ENCODE results near the gene STT3B.

STT3B gene

GRCh38 chr3:31532587-31533168 lies at the start of gene STT3B:
STT3B (plus strand) TSS chr3:31532925; CDS start chr3:31532999, 74 bp downstream.
- H3K9me2 ChIP-seq (replicated peaks; ENCODE audit: insufficient read depth, low read length), result no peaks in the 10 kb centered on the region
- peaks cover 16% of the 10 kb centered on the region for H3F3A ChIP-seq (ENCODE audit: insufficient read depth, low read length)
- peaks cover 33% of the 10 kb centered on the region for H4K20me1 ChIP-seq (ENCODE audit: insufficient read depth, low read length)
- H3K4me1 ChIP-seq (ENCODE audit: low read length), result no peaks in the 10 kb centered on the region; the same call in 1 of the 2 replicates
- H3K27me3 ChIP-seq (replicated peaks; ENCODE audit: insufficient read depth, low read length), result no peaks in the 10 kb centered on the region
- peaks cover 47% of the 10 kb centered on the region for H3K79me2 ChIP-seq (ENCODE audit: low read length)
- no peaks in the 10 kb centered on the region; the same call in 1 of the 2 replicates for H3K36me3 ChIP-seq (replicated peaks; ENCODE audit: insufficient read depth, low read length)
- H3K9me3 ChIP-seq (replicated peaks; ENCODE audit: insufficient read depth, low read length), result no peaks in the 10 kb centered on the region
- peak within 1 kb of the TSS; percentile 98 for H3K27ac ChIP-seq (ENCODE audit: low read length)
- peak within 1 kb of the TSS; percentile 85 for H3K4me3 ChIP-seq (ENCODE audit: low read length)
- peak within 1 kb of the TSS; percentile 93 for H3K9ac ChIP-seq (ENCODE audit: low read length)
- TF ChIP-seq EZH2 (optimal IDR thresholded peaks at IDR 0.05; ENCODE audit: low read depth, low read length) (no peak), EZH2phosphoT487 (IDR thresholded peaks at IDR 0.05; ENCODE audit: low read length) (no peak)
- H2AFZ ChIP-seq (ENCODE audit: low read length), result peak within 1 kb of the TSS; percentile 79
- DNase-seq, result peak; percentile 81
- H3K4me2 ChIP-seq (ENCODE audit: low read depth, low read length), result peak within 1 kb of the TSS; percentile 79

GRCh38 chr3:31483776-31484175 lies 48.9 kb upstream of the STT3B start:
- TF ChIP-seq EZH2 (optimal IDR thresholded peaks at IDR 0.05; ENCODE audit: low read depth, low read length), result no peak
- no peak for TF ChIP-seq EZH2phosphoT487 (IDR thresholded peaks at IDR 0.05; ENCODE audit: low read length)
- TF ChIP-seq CTCF (IDR thresholded peaks at IDR 0.05; ENCODE audit: low read length), result no peak
- H3K4me2 ChIP-seq (ENCODE audit: low read depth, low read length), result no peak overlapping the region

GRCh38 chr3:31485196-31485595 lies 47.5 kb upstream of the STT3B start:
- Histone ChIP-seq H3K4me2 (ENCODE audit: low read depth, low read length) (no peak overlapping the region), H2AFZ (ENCODE audit: low read length) (no peak overlapping the region), H3K9me2 (replicated peaks; ENCODE audit: insufficient read depth, low read length) (no peaks in the 10 kb centered on the region), H3K27ac (ENCODE audit: low read length) (no peak overlapping the region), H3K9me3 (replicated peaks; ENCODE audit: insufficient read depth, low read length) (no peaks in the 10 kb centered on the region), H3K36me3 (replicated peaks; ENCODE audit: insufficient read depth, low read length) (no peaks in the 10 kb centered on the region), H3K27me3 (replicated peaks; ENCODE audit: insufficient read depth, low read length) (no peaks in the 10 kb centered on the region), H3K9ac (ENCODE audit: low read length) (no peak overlapping the region), H3K4me1 (ENCODE audit: low read length) (no peaks in the 10 kb centered on the region), H3K79me2 (ENCODE audit: low read length) (no peaks in the 10 kb centered on the region), H4K20me1 (ENCODE audit: insufficient read depth, low read length) (no peaks in the 10 kb centered on the region), H3K4me3 (ENCODE audit: low read length) (no peak overlapping the region), H3F3A (ENCODE audit: insufficient read depth, low read length) (no peaks in the 10 kb centered on the region)
- no peak for DNase-seq
- TF ChIP-seq EZH2phosphoT487 (IDR thresholded peaks at IDR 0.05; ENCODE audit: low read length) (no peak), EZH2 (optimal IDR thresholded peaks at IDR 0.05; ENCODE audit: low read depth, low read length) (no peak), CTCF (IDR thresholded peaks at IDR 0.05; ENCODE audit: low read length) (no peak)

More at GRCh38 chr3:31483776-31484175, 48.9 kb upstream of the STT3B start:
- Histone ChIP-seq H3K9ac (ENCODE audit: low read length) (no peak overlapping the region), H3K4me3 (ENCODE audit: low read length) (no peak overlapping the region), H2AFZ (ENCODE audit: low read length) (no peak overlapping the region), H3K79me2 (ENCODE audit: low read length) (no peaks in the 10 kb centered on the region), H4K20me1 (ENCODE audit: insufficient read depth, low read length) (no peaks in the 10 kb centered on the region), H3F3A (ENCODE audit: insufficient read depth, low read length) (no peaks in the 10 kb centered on the region), H3K4me1 (ENCODE audit: low read length) (no peaks in the 10 kb centered on the region), H3K36me3 (replicated peaks; ENCODE audit: insufficient read depth, low read length) (no peaks in the 10 kb centered on the region), H3K9me3 (replicated peaks; ENCODE audit: insufficient read depth, low read length) (no peaks in the 10 kb centered on the region), H3K27me3 (replicated peaks; ENCODE audit: insufficient read depth, low read length) (no peaks in the 10 kb centered on the region), H3K27ac (ENCODE audit: low read length) (no peak overlapping the region), H3K9me2 (replicated peaks; ENCODE audit: insufficient read depth, low read length) (no peaks in the 10 kb centered on the region)
- no peak for DNase-seq

GRCh38 chr3:31486865-31487533 lies 45.7 kb upstream of the STT3B start:
- Histone ChIP-seq H3K79me2 (ENCODE audit: low read length) (no peaks in the 10 kb centered on the region), H4K20me1 (ENCODE audit: insufficient read depth, low read length) (no peaks in the 10 kb centered on the region)

More at GRCh38 chr3:31486865-31487533, 45.7 kb upstream of the STT3B start:
- Histone ChIP-seq H3K4me1 (ENCODE audit: low read length) (no peaks in the 10 kb centered on the region), H3F3A (ENCODE audit: insufficient read depth, low read length) (no peaks in the 10 kb centered on the region), H3K9me2 (replicated peaks; ENCODE audit: insufficient read depth, low read length) (no peaks in the 10 kb centered on the region), H3K27me3 (replicated peaks; ENCODE audit: insufficient read depth, low read length) (no peaks in the 10 kb centered on the region), H3K27ac (ENCODE audit: low read length) (no peak overlapping the region), H2AFZ (ENCODE audit: low read length) (no peak overlapping the region), H3K36me3 (replicated peaks; ENCODE audit: insufficient read depth, low read length) (no peaks in the 10 kb centered on the region), H3K9me3 (replicated peaks; ENCODE audit: insufficient read depth, low read length) (no peaks in the 10 kb centered on the region), H3K4me3 (ENCODE audit: low read length) (no peak overlapping the region), H3K9ac (ENCODE audit: low read length) (no peak overlapping the region), H3K4me2 (ENCODE audit: low read depth, low read length) (no peak overlapping the region)
- TF ChIP-seq CTCF (IDR thresholded peaks at IDR 0.05; ENCODE audit: low read length) (no peak), EZH2phosphoT487 (IDR thresholded peaks at IDR 0.05; ENCODE audit: low read length) (no peak), EZH2 (optimal IDR thresholded peaks at IDR 0.05; ENCODE audit: low read depth, low read length) (no peak)
- no peak for DNase-seq
